Urothelium cell line (cell line): ENCODE results near the gene INSC.

Experiments
- DNase-seq: peaks from one replicate; pipeline ENCODE4 v3.0.0; 2011; ENCODE audit warnings: low spot score, mixed read lengths
- FAIRE-seq: peaks from 2 replicates; lab custom pipeline; 2011; peaks lifted over from hg19 to GRCh38; lab: Jason Lieb, UNC

The INSC gene

DNA sequence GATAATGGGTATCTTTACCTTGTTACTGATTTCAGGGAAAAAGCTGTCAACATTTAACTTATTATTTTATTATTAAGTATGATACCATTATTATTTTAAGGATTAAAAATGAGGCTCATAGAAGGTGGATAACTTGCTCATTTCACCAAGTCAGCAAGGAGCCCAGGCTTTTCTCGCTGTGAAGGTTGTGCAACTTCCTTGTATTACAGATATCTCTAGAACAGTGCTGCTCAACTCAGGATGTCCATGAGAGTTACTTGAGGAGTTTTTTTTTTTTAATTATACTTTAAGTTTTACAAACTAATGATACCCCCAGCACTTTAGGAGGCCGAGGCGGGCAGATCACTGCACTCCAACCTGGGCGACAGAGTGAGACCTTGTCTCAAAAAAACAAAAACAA lies 98.2 kb downstream of the INSC start:
- DNase-seq: no peak
- FAIRE-seq: no peak

DNA sequence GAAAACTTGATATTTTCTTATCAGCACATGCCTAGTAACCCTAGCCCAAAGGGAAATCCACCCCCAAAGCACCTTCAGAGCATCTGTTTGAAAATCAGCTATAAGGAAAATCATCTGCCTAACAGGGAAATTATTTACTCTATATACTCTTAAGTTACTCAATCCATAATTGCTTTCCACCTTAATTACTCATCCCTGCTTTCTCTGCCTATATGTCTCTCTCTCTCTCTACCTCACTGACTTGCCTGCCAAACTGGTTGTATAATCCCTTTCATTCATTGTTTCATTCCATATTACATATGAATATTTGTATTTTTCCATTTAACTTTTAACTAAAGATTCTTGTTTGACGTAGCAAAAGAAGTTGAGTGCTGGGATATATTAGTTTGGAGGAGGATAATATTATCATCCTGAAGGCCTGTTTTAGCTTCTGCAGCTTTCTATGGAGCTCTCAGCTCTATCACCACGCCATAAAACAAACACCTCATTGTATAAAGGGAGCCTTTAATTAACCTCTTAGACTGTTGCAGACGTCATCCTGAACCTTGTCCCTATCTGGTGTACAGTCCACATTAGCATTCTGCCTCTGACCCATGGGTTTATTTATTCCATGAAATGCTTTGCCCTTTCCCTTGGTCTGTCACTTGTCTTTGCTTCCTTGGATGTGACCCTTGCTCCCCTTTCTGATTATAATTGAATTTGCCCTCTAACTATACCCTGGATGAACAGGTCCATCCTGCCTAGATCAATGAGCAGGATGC lies 98.9 kb downstream of the INSC start:
- FAIRE-seq (no peak), DNase-seq (no peak)

DNA sequence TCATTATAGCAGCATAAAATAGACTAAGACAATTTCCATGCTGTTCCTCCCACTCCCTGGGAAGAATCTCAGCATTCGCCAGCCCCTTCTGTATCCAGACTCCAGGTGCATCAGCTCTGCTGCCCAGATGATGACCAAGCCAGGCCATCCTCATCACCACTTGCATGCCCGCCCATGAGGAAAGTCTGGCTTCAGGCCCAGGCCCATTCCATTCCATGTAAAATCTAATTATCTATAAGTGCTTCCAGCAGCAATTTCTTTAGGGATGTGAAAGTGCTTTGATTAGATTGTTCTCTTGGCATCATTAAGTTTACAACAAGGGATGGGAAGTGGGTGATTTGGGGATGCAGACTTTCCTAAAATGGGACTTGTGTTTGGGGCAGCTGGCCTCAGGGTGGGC lies 100.3 kb downstream of the INSC start:
- DNase-seq (no peak), FAIRE-seq (no peak)

DNA sequence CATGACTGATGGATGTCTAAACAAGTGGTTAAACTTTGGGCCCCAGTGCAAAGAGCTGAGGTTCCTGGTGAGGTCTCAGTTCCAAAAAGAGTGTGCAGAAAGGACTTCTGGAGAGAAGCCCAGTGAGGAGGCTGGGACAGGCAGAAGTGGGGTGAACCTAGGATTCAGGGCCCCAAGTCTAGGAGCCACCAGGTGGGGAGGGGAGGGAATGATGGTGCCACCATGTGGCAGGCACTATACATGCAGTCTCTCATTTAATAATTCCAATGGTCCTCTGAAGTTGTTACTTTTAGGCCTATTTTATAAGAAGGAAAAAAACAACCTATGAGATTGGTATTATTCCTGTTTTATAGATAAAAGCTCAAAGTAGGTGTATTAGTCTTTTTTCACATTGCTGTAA lies 102.0 kb downstream of the INSC start:
- DNase-seq (no peak), FAIRE-seq (no peak)

DNA sequence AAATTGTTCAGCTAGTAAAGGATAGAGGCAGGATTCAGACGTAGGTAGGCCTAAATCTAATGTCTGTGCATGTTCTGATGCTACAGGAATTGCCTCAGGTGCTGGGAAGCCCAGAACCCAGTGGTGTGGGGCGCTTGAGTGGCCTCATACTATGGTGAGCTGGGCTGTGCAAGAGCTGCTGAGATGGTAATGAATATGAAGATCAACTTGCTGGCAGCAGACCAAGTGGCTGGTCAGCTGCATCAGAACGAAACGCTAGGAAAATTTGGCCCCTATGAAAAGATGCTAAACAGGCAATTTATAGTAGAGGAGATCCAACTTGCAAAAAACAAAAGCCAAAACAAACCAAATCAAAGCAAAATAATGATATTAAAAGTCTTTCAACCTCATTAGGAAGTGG lies 102.7 kb downstream of the INSC start:
- DNase-seq: no peak

DNA sequence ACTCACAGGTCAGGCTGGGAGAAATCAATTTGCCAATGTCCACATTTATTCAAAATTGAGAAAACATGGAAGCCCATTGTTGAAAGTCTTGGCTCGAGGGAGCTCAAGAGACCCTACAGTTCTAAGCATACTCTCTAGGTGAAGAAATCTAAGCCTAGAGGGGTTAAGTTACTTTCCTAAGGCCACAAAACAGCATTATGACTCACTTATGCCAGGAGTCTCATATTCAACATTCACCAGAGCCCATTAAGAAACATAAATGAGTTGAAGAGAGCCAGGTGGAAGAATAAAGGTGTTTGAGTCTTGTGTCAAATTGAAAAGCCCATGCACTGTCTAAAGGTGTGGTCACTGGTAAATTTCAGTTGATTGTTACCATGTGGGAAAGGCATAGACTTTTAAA lies 108.1 kb downstream of the INSC start:
- FAIRE-seq (no peak), DNase-seq (no peak)

More for the DNA sequence above, 102.7 kb downstream of the INSC start:
- FAIRE-seq: no peak

DNA sequence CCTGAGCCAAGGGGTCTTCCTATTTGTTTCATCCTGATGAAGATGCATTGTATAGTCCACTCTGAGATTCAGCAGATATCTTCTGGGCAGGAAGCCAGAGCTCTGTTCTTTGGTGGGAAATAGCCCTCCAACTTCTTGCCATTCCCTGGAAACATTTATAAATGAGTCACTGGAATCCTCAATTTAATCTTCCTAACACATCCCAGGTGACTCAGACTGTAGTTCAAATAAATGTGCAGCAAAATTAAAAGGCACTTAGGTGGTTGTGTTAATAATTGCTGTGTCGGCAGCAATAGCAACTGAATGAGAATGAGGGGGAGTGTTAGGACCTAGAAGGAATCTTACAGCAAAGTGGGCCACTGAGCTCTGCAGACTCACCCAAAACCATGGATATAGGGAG lies 108.6 kb downstream of the INSC start:
- FAIRE-seq: no peak
- DNase-seq: peak; percentile 30

DNA sequence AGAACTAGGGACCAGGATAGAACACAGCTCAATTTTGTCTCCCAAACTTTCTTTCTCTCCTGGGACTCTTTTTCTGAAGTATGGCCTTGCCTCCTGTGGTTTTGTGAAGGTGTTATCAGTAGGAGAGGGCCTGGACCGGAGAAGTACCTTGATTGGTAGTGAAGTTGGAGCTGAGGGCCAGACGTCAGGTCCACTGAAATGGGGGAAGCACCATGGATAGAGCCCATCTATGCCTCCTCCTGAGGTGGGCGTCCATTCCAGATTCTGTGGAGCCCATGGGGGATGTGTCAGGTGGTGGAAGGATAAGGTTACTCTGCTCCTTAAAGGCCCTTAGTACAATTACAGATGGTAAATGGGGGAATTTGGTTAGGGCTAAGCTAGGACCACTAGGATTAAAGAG lies 109.7 kb downstream of the INSC start:
- DNase-seq (no peak), FAIRE-seq (no peak)

DNA sequence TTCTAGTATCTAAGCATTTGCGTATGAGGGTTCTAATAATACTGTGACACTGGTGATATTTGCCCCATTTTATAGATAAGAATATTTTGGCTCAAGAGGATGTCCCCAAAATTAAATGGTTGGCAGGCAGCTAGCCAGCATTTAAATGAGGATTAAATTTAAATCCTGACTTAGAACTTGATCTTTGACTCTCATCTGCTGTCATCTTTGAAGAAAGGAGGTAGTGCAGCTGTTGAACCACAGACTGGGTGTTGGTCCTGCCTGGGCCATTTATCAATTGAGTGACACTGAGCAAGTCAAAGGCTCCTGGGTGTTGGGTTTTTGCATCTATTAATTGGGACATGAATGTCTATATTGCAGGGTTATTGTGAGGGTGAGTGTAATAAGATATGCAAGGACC lies 112.3 kb downstream of the INSC start:
- FAIRE-seq: no peak
- DNase-seq: no peak

DNA sequence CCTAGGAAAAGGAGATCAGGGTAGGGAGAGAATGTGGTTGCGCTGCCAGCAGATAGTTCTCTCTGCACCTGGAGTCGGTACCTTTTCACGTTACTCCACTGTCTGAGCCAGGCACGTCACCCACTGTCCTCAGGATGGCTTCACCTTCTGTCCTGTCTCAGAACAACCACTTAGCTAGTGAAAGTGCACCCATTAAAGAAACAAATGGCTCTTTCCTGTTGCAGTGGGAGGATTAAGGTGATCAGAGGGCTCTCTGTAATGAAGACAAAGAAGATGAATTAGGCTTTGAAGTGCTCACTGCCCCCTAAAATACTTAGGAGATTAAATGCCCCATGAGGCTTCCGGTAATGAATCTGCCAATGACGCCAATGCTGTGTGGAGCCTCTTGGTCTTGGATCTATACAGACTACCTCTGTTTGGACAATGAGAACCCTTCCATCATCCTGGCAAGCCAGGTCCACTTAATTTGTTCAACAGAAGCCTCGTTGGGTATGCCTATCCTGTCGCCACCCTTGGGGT lies 113.7 kb downstream of the INSC start:
- no peak for FAIRE-seq
- DNase-seq: no peak

DNA sequence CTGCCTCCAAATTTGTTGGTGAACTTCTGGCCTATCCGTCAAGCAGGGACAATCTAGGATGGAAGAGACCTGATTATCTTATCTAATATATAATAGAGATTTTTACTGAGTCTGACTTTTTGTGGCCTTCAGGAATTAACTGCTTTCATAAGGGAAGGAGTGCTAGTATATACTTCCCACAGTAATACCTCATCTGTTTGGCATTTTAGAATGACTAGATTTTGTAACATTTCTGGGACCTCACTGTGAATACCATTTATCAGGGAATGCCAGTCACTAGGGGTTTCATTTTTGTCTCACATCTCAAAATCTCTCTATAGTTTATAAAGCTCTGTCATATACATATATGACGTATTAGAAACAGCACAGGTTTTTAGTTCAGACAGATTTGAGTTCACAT lies 114.3 kb downstream of the INSC start:
- DNase-seq: no peak
- FAIRE-seq: no peak

DNA sequence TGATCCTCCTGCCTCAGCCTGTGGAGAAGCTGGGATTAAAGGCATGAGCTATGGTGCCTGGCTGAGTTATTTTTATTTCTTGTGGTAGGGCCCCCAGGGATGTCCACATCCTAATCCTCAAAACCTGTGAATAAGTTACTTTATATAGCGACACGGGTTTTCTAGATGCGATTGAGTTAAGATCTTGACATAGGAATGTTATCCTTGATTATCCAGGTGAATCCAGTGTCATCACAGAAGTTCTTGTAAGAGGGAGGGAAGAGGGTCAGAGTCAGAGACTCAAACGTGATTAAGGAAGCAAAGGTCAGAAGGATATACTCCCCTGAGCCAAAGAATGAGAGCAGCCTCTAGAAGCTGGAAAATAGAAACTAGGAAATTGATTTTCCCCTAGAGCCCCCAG lies 117.8 kb downstream of the INSC start:
- DNase-seq (no peak), FAIRE-seq (no peak)

DNA sequence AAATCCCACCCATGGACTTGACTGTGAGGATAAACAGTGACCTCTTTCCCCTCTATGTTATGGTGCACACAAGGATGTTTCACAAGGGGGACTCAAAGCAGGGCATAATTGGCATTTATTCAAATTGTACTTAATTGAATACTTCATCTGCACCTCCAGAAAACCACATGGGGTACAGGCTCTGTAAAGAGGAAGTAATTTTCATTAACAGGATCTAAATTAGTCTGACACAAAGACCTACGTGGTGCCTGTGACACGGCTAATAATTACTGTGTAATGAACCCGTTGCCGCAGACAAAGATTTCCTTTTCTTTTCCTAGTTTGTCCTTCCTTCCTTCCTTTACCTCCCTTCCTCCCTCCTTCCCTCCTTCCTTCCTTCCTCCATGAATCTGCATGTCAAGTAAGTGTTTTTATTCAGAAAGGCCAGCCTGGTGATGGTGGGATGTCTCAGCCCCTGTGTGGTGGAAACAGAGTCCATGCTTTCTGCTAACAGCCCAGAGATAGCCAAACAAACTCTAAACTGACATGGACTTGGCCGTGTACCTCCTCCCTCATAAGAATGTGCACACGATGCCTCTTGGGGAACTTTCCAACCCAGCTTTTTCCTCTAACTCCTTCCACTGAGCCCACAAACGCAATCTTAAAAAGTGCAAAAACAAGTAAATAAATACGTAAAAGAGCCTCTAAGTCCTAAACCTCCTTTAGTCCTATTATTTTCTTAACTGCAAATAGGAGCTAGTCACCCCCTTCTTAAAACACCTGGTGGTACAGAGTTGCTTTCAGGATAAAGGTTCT lies 118.8 kb downstream of the INSC start:
- FAIRE-seq (no peak), DNase-seq (no peak)

DNA sequence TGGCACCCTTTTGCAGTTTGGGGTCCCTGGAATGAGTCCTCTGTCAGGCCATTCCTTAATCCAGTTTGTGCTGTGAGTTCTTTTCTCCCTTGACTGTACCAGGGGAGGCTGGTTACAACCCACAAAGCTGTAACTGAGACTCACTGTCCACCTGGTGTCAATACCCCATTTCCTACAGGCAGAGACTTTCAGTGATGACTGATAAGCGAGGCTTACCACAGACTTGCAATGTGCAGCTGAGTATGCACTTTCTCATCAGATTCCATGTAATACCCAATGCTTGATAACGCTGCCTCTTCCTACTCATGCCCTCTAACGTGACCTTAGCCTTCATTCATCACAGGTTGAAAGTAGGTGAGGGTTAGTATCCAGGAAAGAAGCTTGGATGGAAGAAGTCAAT lies 120.1 kb downstream of the INSC start:
- no peak for FAIRE-seq
- no peak for DNase-seq

DNA sequence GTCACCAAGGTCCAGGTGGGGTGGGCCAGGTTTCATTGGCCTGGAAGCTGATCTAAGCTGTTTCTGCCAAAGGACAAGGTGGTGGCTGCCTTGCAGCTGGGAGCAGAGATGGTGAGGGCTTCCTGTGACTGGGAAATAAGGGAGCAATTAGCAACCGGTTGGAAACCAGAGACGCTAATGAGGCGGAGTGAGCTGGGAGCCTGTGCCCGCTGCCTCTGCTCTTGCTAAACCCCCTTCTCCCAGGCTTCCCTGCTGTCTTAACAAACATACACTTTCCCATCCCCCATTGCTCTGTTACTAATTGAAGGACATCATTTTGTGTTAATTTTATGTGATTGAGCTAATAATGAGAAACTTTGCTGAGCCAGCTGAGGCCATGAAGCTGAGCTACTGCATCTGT lies 121.8 kb downstream of the INSC start:
- no peak for FAIRE-seq
- DNase-seq: no peak

DNA sequence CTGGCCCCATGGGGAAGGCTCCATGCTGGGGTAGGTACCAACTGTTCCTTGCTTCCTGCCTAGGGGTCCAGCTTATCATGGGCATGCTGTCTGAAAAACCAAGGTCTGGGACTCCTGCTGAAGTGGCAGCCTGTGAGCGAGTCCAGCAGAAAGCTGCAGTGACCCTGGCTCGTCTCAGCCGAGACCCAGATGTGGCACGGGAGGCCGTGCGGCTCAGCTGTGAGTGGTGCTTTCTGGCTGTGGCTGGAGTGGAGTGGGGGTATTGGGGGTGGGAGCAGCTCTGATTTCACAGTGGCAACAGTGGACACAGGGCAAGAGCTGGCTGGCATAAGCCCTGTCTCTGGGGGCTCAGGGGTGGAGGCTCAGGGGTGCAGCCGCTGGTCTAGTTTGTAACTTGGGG lies 124.1 kb downstream of the INSC start:
- no peak for FAIRE-seq
- DNase-seq: no peak

DNA sequence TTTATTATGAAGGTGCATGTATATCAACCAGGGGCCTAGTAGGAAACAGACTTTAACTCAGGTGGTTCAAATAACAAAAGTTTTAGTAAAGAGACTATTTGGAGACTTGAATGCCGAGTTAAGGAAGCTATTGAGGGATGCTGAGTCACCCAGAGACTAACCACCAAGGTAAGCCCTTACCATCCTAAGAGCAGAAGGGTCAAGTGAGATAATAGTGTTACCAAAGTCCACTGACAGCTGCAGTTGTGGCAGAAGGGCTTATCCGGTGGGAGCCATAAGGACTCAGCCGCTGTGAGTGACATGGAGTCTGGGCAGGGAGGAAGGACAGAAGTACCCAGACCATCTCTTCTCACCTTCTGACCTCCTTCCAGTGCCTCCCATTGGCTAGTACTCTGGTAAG lies 134.0 kb downstream of the INSC start:
- no peak for FAIRE-seq
- no peak for DNase-seq

DNA sequence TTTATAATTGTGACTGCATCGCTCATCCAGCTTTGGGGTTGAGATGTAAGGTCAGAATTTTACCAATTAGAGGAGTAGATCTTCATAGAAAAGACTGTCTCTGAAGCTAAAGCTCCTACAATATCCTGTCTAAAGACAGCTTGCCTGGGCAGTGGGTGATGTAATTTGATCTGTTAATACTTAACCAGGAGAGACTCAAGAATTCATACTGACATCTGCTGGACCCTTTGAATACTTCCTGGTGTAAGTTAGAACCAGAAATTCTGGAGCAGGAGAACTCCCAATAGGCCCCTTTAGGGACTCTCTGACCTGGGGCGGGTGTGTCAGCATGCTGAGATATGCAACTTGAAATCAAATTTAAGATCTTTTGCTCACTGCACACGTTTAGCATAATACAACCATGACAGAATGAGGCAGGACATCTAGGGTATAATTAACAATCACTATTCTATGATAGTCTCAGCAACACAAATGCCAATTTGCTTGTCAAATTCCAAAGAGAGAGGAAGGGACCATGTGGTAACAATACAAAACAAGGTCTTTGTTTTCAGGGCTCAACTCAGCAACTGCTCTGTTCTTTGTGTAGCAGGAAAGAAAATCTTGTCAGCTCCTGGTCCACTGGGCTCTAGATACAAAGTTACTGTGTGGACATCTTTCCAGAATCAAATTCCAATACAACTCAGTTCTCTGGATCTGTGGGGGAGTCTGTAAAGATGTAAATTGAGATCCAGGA lies 143.9 kb downstream of the INSC start:
- FAIRE-seq: no peak

DNA sequence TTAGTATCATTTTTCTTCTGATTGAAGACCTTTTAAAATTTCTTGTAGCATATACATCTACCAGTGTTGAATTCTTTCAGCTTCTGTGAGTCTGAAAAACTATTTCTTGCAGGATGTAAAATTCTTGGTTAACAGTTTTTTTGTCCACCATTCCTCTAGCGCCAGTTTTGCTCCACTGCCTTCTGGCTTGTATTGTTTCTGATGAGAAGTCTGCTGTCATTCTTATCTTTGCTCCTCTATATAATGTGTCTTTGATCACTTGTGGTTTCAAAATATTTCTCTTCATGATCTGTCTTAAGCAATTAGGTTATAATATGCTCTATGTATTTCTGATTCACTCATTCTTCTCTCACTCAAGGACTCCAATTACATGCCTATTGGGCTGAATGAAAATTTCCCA lies 152.3 kb downstream of the INSC start:
- no peak for DNase-seq
- FAIRE-seq: no peak

More for the DNA sequence above, 143.9 kb downstream of the INSC start:
- peak; percentile 60 for DNase-seq

DNA sequence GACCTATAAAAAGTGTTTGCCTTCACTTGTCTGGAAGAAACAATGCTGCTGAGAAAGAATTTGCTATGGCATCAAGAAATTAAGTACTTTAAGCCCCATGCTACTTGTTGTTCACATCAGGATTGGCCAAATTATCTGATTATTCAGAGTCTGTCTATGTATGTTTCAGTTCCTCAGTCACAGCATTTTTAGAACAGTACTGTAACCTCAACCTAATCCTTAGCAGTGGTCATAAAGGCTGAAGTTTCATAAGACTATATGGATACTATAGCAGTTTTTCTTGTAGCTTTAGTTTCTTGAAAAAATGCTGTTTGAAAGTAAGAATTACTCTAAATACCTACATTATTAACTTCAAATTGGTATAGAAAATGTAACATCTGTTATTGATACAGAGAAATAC lies 153.9 kb downstream of the INSC start:
- no peak for FAIRE-seq
- DNase-seq: no peak

DNA sequence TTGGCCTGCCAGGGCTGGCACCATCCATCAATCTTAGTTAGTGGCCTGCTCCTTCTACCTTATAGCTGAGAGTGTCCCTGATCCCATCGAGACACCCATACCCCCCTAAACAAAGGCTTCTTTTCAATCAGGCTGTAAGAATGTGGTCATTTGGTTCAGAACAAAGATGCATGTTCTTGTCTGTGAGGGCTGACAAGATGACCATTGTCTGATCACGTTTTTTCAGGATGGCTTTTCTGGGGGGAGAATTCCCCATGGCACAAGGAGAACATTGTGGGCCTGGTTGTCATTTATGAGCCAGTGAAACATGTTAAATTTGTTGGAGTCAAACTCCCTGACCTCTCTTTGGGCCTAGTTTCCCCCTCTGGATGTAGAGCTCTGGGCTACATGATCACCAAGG lies 160.4 kb downstream of the INSC start:
- FAIRE-seq (no peak), DNase-seq (no peak)

DNA sequence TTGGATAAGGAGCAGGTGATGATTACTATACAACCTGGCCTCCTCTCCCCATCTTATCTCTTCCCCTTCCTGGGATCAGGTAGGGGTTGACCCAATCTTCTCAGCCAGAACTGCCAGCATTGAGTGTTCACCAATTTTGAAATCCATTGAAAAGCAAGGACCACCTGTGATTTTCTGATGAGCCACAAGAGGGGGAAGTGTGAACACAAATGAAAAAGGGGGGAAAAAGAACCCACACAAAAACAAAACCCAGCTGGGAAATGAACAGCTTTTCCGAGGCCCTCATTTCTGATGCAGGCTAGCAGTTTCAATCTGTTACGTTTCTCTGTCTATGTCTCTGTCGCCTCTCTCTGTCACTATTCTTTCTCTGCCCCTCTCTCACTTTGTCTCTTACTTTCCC lies 161.9 kb downstream of the INSC start:
- FAIRE-seq (no peak), DNase-seq (peak; percentile 31)
